ENCODE measurements around the gene TUFM.

TUFM gene

DNA sequence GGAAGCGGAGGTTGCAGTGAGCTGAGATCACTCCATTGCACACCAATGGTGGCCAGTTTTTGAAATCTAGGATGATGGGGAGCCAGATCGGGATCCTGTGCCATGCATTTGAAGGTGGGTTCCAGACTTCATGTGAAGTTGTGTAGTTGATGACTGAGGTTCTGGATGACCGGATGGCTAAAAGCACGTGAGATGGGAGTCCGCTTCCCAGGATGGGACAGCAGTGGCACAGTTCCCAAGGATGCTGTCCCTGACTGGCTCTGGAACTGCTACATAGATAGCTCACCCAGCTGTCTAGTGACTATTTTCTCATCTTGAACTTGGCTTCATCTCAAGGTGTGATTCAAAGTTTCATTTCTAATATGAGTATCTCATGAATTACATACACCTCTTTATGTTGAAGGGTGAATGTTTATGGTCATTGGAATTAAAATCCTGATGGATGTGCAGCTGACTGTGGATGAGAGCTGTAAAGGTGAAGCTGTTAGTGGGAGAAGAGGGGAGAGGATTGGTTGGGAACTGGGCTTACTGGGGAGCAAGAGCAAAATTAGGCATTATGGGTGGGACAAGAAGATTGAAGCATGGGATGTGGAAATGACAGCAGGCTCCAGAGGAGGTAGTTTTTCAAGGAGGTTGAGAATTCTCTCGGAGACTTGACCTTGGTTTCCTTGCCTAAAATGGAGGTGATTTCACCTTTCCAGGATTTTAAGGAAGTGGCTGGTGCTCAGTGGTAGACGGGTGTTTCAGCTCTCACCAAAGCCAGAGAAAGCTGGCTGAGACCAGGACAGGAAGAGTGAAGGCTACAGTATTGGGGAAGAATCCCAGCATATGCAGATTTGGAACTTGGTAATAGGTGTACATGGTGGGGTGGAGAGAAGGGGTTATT, 8.2 kb downstream of the TUFM start:
- no peak for DNase-seq
- no peaks in the 10 kb centered on the region for H3K9me3 Mint-ChIP-seq
- H3K36me3 Mint-ChIP-seq (ENCODE audit: low read depth) = peaks cover 43% of the 10 kb centered on the region
- TF ChIP-seq, protein P1, sequence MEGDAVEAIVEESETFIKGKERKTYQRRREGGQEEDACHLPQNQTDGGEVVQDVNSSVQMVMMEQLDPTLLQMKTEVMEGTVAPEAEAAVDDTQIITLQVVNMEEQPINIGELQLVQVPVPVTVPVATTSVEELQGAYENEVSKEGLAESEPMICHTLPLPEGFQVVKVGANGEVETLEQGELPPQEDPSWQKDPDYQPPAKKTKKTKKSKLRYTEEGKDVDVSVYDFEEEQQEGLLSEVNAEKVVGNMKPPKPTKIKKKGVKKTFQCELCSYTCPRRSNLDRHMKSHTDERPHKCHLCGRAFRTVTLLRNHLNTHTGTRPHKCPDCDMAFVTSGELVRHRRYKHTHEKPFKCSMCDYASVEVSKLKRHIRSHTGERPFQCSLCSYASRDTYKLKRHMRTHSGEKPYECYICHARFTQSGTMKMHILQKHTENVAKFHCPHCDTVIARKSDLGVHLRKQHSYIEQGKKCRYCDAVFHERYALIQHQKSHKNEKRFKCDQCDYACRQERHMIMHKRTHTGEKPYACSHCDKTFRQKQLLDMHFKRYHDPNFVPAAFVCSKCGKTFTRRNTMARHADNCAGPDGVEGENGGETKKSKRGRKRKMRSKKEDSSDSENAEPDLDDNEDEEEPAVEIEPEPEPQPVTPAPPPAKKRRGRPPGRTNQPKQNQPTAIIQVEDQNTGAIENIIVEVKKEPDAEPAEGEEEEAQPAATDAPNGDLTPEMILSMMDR (IDR thresholded peaks at IDR 0.05) = no peak
- no peaks in the 10 kb centered on the region for H3K27me3 Mint-ChIP-seq (ENCODE audit: low read depth, poor library complexity)
- H3K4me1 Mint-ChIP-seq = no peaks in the 10 kb centered on the region
- H3K4me3 Mint-ChIP-seq = no peak overlapping the region
- H3K27ac Mint-ChIP-seq = peak overlapping the region; percentile 33

GRCh38 chr16:28836761-28837064, 9.4 kb downstream of the TUFM start:
- Mint-ChIP-seq H3K36me3 (ENCODE audit: low read depth) (peaks cover 49% of the 10 kb centered on the region), H3K4me1 (no peaks in the 10 kb centered on the region), H3K9me3 (no peaks in the 10 kb centered on the region)

DNA sequence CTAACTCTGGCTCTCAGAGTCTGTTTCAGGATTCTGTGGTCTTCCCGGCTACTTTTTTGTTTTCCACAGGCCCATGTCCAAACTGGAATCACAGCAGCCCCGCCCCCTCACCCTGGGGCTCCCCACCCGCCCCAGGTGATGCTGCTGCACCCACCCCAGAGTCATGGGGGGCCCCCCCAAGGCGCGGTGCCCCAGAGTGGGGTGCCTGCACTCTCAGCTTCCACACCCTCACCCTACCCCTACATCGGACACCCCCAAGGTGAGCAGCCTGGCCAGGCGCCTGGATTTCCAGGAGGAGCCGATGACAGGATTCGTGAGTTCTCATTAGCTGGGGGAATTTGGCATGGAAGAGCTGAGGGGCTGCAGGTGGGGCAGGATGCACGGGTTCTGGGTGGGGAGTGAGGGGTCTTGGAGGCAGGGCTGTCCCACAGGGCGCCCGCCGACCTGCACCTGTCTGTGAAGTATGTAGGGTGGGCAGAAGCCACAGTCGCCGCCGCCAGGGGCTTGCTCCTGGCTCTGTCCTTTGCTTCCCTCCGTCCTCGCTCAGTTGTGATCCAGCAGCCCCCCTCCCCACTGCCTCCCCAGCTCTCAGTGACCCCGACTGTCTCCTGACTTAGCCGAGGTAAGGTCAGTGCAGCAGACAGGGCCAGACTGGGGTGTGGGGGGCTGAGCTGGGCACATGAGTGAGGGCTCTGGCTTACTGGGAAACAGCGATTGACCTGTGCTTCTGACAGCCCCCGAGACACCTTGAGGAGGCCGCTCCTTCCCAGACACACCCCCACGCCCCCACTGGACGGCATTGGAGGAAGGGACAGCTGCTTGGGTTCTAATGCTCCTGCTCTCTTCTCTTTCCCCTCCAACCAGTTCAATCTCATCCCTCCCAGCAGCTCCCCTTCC, 10.0 kb downstream of the TUFM start:
- Mint-ChIP-seq H3K27me3 (ENCODE audit: low read depth, poor library complexity) (no peaks in the 10 kb centered on the region), H3K4me1 (no peaks in the 10 kb centered on the region), H3K27ac (no peak overlapping the region), H3K36me3 (ENCODE audit: low read depth) (peaks cover 51% of the 10 kb centered on the region), H3K4me3 (no peak overlapping the region), H3K9me3 (no peaks in the 10 kb centered on the region)
- no peak for DNase-seq
- TF ChIP-seq, protein P1 (IDR thresholded peaks at IDR 0.05) = no peak

More at GRCh38 chr16:28836761-28837064, 9.4 kb downstream of the TUFM start:
- TF ChIP-seq, protein P1 (IDR thresholded peaks at IDR 0.05) = no peak
- Mint-ChIP-seq H3K4me3 (no peak overlapping the region), H3K27me3 (ENCODE audit: low read depth, poor library complexity) (no peaks in the 10 kb centered on the region), H3K27ac (no peak overlapping the region)
- no peak for DNase-seq

DNA sequence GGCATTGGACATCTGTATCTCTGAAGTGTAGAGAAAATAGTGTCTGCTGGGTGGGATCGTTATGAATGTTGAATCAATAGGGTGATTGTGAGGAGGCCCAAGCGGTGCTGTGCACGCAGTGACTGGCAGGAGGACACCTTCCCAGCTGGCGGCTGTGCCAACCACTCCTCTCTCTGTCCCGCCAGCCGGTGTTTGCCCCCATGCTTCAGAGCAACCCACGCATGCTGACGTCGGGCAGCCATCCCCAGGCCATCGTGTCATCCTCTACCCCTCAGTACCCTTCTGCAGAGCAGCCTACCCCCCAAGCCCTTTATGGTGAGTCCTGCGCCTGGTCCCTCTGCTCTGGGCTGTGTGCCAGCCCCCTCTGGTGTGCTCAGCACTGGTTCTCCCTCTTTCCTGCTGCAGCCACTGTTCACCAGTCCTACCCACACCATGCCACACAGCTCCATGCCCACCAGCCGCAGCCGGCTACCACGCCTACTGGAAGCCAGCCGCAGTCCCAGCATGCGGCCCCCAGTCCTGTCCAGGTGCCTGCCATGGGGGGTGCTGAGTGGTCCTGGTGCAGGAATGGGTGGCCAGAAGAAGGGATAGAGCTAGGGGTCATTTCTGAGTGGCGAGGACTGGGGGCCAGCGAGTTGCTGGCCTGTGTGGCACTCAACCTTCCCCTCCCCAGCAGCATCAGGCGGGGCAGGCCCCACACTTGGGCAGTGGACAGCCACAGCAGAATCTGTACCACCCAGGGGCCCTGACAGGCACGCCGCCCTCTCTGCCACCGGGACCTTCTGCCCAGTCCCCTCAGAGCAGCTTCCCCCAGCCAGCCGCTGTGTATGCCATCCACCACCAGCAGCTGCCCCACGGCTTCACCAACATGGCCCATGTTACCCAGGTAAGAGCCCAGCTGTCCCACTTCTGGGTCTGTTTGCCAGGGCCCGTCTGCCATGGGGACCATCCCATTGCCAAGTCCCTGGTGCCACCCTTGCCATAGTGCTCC, 11.0 kb downstream of the TUFM start:
- TF ChIP-seq, protein P1 (IDR thresholded peaks at IDR 0.05) = no peak
- no peak overlapping the region for H3K4me3 Mint-ChIP-seq
- no peak overlapping the region for H3K27ac Mint-ChIP-seq
- H3K27me3 Mint-ChIP-seq (ENCODE audit: low read depth, poor library complexity) = no peaks in the 10 kb centered on the region
- peaks cover 60% of the 10 kb centered on the region for H3K36me3 Mint-ChIP-seq (ENCODE audit: low read depth)
- H3K9me3 Mint-ChIP-seq = no peaks in the 10 kb centered on the region
- H3K4me1 Mint-ChIP-seq = no peaks in the 10 kb centered on the region
- DNase-seq = no peak

- Mint-ChIP-seq H3K27ac (no peak overlapping the region), H3K9me3 (no peaks in the 10 kb centered on the region), H3K36me3 (ENCODE audit: low read depth) (peaks cover 65% of the 10 kb centered on the region), H3K4me3 (no peak overlapping the region), H3K27me3 (ENCODE audit: low read depth, poor library complexity) (no peaks in the 10 kb centered on the region), H3K4me1 (no peaks in the 10 kb centered on the region)
- DNase-seq = no peak
- TF ChIP-seq, protein P1 (IDR thresholded peaks at IDR 0.05) = no peak
Observed at GRCh38 chr16:28834349-28834748, 11.8 kb downstream of the TUFM start.
